Measurements from ENCODE around the gene ATXN1.

The ATXN1 gene

GRCh38 chr6:16696496-16696895 lies 64.8 kb downstream of the ATXN1 start:
- no peak for DNase-seq

- DNase-seq, result no peak
Observed at GRCh38 chr6:16694781-16695578, 66.3 kb downstream of the ATXN1 start.

- DNase-seq, result no peak
Observed at GRCh38 chr6:16691324-16691723, 69.9 kb downstream of the ATXN1 start.

- DNase-seq, result no peak
Observed at GRCh38 chr6:16690608-16691142, 70.6 kb downstream of the ATXN1 start.

GRCh38 chr6:16689788-16690607 lies 71.3 kb downstream of the ATXN1 start:
- no peak for DNase-seq

- DNase-seq, result no peak
Observed at GRCh38 chr6:16688984-16689636, 72.2 kb downstream of the ATXN1 start.

GRCh38 chr6:16688436-16688835 lies 72.8 kb downstream of the ATXN1 start:
- DNase-seq, result no peak

GRCh38 chr6:16687045-16687444 lies 74.2 kb downstream of the ATXN1 start:
- DNase-seq, result no peak

- no peak for DNase-seq
Observed at GRCh38 chr6:16684896-16685554, 76.2 kb downstream of the ATXN1 start.

GRCh38 chr6:16684195-16684689 lies 77.0 kb downstream of the ATXN1 start:
- no peak for DNase-seq

GRCh38 chr6:16683641-16684194 lies 77.5 kb downstream of the ATXN1 start:
- no peak for DNase-seq

GRCh38 chr6:16681260-16681873 lies 79.9 kb downstream of the ATXN1 start:
- DNase-seq, result no peak

GRCh38 chr6:16679050-16679449 lies 82.2 kb downstream of the ATXN1 start:
- DNase-seq, result no peak

GRCh38 chr6:16677458-16677857 lies 83.8 kb downstream of the ATXN1 start:
- DNase-seq, result no peak

- DNase-seq, result no peak
Observed at GRCh38 chr6:16676978-16677377, 84.3 kb downstream of the ATXN1 start.

GRCh38 chr6:16676376-16676775 lies 84.9 kb downstream of the ATXN1 start:
- no peak for DNase-seq

GRCh38 chr6:16674801-16675392 lies 86.4 kb downstream of the ATXN1 start:
- DNase-seq, result no peak

- DNase-seq, result no peak
Observed at GRCh38 chr6:16673011-16673797, 88.1 kb downstream of the ATXN1 start.

- no peak for DNase-seq
Observed at GRCh38 chr6:16671302-16672289, 89.7 kb downstream of the ATXN1 start.
